Head of caudate nucleus (tissue), 42 donors: ENCODE data around the gene GMPR2.
"Not testable (repeated sequence)": the region's sequence is repeated elsewhere in the genome, so short reads cannot be mapped to it uniquely, and the experiment has no call there.

Experiments
- DNase-seq, 42 donors: peaks; one replicate each; pipeline versions ENCODE4 v3.0.0 to v3.0.0-alpha.2; 2020 to 2021; ENCODE audit warnings: mixed read lengths in 7 of 42
- intact Hi-C: fragments of 100-400 bp; cut with DNase I; formaldehyde crosslinking; loops from one replicate; pipeline ENCODE4 v1.15.0; 2022

Gene GMPR2

GRCh38 chr14:24219521-24219920 lies 13.2 kb upstream of the GMPR2 start:
- DNase-seq = no peak
- intact Hi-C loops = no loop called here

- intact Hi-C loops = not testable (repeated sequence)
- DNase-seq = peak in 1 of 42 donors; percentile 13
Observed at GRCh38 chr14:24222987-24223386, 9.7 kb upstream of the GMPR2 start.

DNA sequence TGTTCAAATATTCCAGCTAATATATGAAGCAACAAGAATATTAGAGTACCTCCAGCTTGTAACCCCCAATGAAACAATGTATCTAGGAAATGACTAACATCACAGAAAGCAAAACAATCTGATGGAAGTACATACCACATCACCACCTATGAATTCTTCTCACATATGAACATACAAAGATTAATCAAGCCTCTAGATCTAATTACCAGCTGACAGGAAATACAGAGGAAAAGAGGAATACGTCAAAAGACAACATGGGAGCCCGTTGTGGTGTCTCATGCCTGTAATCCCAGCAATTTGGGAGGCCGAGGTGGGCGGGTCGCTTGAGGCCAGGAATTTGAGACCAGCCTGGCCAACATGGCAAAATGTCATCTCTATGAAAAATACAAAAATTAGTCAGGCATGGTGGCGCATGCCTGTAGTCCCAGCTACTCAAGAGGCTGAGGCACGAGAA lies 8.1 kb upstream of the GMPR2 start:
- intact Hi-C loops = no loop called here
- no peak for DNase-seq

GRCh38 chr14:24226473-24226872 lies 6.3 kb upstream of the GMPR2 start:
- intact Hi-C loops = no loop called here
- DNase-seq = no peak

DNA sequence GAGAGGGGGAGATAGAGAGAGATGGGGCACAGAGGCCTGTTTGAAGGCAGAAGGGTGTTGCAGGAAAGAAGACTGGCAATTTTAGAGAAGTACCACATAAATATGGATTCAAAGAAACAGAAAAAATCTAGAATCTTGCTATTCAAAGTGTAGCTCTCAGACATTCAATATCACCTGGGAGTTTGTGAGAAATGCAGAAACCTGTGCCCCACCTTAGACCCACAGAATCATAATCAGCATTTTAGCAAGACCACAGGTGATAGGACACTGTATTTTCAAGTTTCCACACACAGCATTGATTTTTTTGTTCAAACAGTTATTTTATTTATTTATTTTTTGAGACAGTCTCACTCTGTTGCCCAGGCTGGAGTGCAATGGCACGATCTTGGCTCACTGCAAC lies 3.8 kb upstream of the GMPR2 start:
- intact Hi-C loops = no loop called here
- DNase-seq = no peak

GRCh38 chr14:24231263-24232120 lies 1.2 kb upstream of the GMPR2 start:
- peak in 8 of 42 donors; percentile 7 to 81 (median 23) for DNase-seq
- intact Hi-C loops = loop anchor here (2.0 kb wide), 1 partner anchor 15 kb away; the partner anchor contains the start of gene MDP1

- intact Hi-C loops = loop anchor here (2.0 kb wide), 1 partner anchor 15 kb away; the partner anchor contains the start of gene MDP1
- DNase-seq = peak; percentile 87 to 98 (median 95)
Observed at GRCh38 chr14:24232121-24232644, 546 bp upstream of the GMPR2 start, which contains the start of gene NEDD8. NEDD8 (minus strand) TSS chr14:24232367; CDS start chr14:24232267, 100 bp downstream.

DNA sequence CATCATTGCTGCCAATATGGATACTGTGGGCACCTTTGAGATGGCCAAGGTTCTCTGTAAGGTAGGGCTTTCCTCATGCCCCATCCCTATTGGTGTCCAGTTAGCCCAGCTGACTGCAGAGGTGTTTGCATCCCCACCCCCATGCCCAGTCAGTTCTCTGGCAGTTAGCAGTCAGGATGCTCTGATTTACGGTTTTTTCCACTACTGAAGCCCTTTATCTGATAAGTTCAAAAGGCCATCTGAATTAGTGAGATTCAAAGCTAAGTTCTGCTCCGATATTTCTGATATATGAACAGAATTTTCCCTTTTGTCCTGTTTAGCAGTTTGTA lies 773 bp downstream of the GMPR2 start:
- intact Hi-C loops = loop anchor here (2.0 kb wide), 1 partner anchor 17 kb away; the partner anchor contains the start of gene MDP1
- DNase-seq = no peak

DNA sequence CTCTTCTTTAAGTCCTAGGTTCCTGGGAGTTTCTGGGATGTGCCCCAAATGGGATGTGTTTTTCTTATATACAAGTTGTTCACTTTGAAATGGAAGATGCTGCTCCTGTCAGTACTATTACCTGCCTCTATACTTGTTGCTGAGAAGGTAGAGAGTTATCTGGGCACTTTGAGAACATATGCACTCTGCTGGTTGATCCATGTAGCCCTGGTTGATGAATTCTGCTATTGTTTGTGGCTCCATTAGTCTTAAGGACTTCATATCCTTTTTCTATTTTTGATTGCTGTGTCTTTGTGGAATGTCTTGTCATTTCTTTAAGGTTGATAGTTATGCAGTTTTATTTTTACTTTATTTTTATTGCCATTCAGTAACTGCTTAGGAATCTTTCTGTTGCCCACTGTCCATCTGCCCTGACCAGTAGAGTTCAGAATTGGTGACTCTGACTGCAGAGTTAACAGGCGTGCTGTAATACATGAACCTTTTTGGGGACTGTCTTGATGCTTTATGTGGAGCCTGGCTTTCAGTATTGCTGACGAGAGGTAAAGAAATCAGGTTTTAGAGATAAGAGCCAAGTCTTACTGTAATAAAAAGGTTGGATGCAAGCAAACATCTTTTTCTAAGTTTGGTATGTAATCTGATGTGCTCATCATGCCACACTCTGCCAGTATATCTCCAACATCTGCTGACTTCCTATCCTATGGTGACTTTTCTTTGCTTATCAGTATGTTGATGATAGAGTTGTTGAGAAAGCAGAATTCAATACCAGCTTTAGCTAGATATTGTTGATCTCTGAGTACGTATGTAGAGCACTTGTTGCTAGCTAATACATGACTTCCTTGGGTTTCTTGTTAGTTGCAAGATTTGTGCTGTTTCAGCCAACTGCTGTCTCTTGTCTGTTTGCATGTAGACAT lies 1.6 kb downstream of the GMPR2 start:
- intact Hi-C loops = no loop called here
- no peak for DNase-seq

GRCh38 chr14:24235804-24236688 lies 3.3 kb downstream of the GMPR2 start:
- DNase-seq = no peak
- intact Hi-C loops = no loop called here

DNA sequence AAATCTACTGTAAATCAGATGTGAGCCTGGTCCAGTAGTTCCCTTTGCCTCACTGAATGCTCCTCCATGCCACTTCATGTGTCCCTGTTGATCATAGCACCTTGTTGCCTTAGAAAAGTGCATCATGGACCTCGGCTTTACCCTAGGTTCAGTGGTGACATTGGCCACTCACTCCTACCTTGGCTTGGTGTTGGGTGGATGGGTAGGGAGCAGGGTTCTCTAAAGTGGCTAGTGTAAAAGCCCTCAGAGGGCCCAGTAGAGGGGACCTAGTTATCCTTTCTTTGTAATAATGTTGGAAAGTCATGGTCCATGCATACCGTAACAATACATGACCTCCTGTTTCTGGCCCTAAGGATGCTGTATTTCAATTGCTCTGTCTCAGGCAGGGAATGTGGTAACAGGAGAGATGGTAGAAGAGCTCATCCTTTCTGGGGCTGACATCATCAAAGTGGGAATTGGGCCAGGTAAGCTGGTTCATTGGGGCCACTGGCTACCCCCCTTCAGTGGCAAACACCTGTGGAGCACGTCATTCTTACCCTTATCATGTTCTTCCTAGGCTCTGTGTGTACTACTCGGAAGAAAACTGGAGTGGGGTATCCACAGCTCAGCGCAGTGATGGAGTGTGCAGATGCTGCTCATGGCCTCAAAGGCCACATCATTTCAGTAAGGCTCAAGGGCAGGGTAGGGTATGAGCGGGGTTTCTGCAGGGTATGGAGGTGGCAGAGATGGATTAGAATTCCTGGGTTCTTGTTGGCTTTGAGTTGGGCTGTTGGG lies 4.1 kb downstream of the GMPR2 start:
- intact Hi-C loops = no loop called here
- peak in 1 of 42 donors; percentile 12 for DNase-seq

- intact Hi-C loops = no loop called here
- DNase-seq = no peak
Observed at GRCh38 chr14:24237463-24237955, 4.8 kb downstream of the GMPR2 start.

GRCh38 chr14:24238123-24238522 lies 5.4 kb downstream of the GMPR2 start:
- DNase-seq = peak in 1 of 42 donors; percentile 21
- intact Hi-C loops = no loop called here

DNA sequence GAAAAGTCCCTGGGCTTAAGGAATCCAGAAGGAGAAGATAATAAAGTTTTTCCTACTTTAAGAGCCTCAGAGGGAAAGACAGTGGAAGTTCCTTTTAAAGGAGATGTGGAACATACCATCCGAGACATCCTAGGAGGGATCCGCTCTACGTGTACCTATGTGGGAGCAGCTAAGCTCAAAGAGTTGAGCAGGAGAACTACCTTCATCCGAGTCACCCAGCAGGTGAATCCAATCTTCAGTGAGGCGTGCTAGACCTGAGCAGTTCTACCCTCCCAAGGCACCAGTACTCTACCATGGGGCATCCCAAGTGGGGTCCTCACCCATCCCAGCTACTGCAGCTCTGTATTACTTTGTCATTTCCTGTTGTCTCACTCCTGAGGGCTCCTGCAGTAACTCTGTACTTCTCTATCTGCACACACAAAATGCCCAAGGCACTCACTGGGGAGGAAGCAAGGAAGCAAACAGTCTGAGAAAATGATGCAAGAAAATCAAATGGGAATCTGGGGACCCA lies 5.9 kb downstream of the GMPR2 start:
- peak in 1 of 42 donors; percentile 11 for DNase-seq

GRCh38 chr14:24240110-24240918 lies 7.6 kb downstream of the GMPR2 start:
- intact Hi-C loops = loop anchor here (5.0 kb wide), 2 partner anchors 57 to 202 kb away; partner anchors contain the start of genes DHRS1, NOP9 and SDR39U1
- peak in 1 of 42 donors; percentile 5 for DNase-seq

More for the DNA sequence above, 5.9 kb downstream of the GMPR2 start:
- intact Hi-C loops = no loop called here

DNA sequence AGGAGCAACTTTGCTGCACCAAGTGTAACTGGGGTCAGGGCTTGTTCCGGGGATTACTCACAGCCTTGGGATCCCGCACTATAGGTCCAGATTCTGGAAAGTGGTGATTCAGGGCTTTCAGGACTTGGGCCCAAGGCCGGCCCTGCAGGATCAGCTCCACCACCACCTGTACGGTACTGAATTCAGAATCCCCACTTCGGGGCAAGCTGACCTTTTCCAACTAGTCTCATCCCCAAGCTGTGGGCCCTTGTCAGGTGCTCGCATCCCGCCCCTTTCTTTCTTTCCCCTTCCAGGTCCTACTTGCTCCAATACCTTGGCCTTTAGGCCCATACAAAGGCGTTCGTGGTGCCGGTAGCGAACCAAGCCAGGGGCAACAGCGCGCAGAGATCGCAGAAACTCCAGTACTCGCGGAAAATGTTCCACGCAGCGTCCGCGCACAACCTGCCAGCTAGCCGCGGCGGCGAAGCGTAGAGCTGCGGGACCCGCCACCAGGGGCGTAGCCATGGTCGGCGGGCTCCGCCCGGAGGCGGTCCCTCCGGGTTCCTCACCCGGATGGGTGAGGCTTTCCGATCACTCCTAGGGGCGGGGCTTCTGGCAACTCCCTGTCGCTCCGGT lies 9.2 kb downstream of the GMPR2 start:
- peak in 41 of 42 donors; percentile 81 to 97 (median 93) for DNase-seq
- intact Hi-C loops = loop anchor here (5.0 kb wide), 2 partner anchors 55 to 200 kb away; partner anchors contain the start of genes DHRS1, NOP9 and SDR39U1
